HepG2 (cell line): Measurements from ENCODE around the gene RPS27A. TPM values are rescaled to one million over a fixed set of nuclear protein-coding genes. Genes with fewer than 3 reads are reported as not detected.

ENCODE experiments used
- AGO2 ChIP-seq: fragments of 200-400 bp; formaldehyde crosslinking; optimal IDR thresholded peaks from 2 replicates; pipeline ENCODE3; 2017; ENCODE audit warnings: mild to moderate bottlenecking, low read depth, low read length, moderate library complexity
- BRD4 ChIP-seq: sonication (generic); formaldehyde crosslinking; IDR thresholded peaks from 2 replicates; pipeline ENCODE4 v1.4.0; 2020; ENCODE audit warnings: missing genetic modification reagents
- GTF3A ChIP-seq: sonication (generic); formaldehyde crosslinking; conservative IDR thresholded peaks from 2 replicates; pipeline ENCODE4 v1.4.0; 2020; ENCODE audit warnings: mild to moderate bottlenecking, missing genetic modification reagents
- HOXD1 ChIP-seq: sonication (generic); formaldehyde crosslinking; IDR thresholded peaks from 2 replicates; pipeline ENCODE4 v1.5.0; 2020; ENCODE audit warnings: missing genetic modification reagents
- KAT2B ChIP-seq: fragments of 150-350 bp; IDR thresholded peaks from 2 replicates; pipeline ENCODE4 v1.6.1; 2014; ENCODE audit warnings: low read depth, low read length, borderline replicate concordance
- KLF12 ChIP-seq: sonication (generic); formaldehyde crosslinking; IDR thresholded peaks from 2 replicates; pipeline ENCODE4 v1.4.0; 2020; ENCODE audit warnings: missing genetic modification reagents, borderline replicate concordance
- NRL ChIP-seq: sonication (generic); formaldehyde crosslinking; IDR thresholded peaks from 2 replicates; pipeline ENCODE4 v1.5.0; 2020; ENCODE audit warnings: missing genetic modification reagents, mild to moderate bottlenecking, moderate library complexity, borderline replicate concordance
- RFXANK ChIP-seq: IDR thresholded peaks from 2 replicates; pipeline ENCODE4 v1.6.1; 2016
- SAP130 ChIP-seq: IDR thresholded peaks from 2 replicates; pipeline ENCODE4 v1.6.1; 2016; ENCODE audit warnings: low read depth
- SRSF1 ChIP-seq: fragments of 200-400 bp; formaldehyde crosslinking; optimal IDR thresholded peaks from 2 replicates; pipeline ENCODE3; 2017; ENCODE audit warnings: mild to moderate bottlenecking, low read depth, low read length, moderate library complexity
- TBP ChIP-seq: sonication (generic); formaldehyde crosslinking; IDR thresholded peaks from 2 replicates; pipeline ENCODE4 v1.5.0; 2020; ENCODE audit warnings: missing genetic modification reagents
- ZNF160 ChIP-seq: sonication (generic); formaldehyde crosslinking; IDR thresholded peaks from 2 replicates; pipeline ENCODE4 v1.8.0; 2022; ENCODE audit warnings: mild to moderate bottlenecking, inconsistent platforms, missing genetic modification reagents
- ZSCAN20 ChIP-seq: sonication (generic); formaldehyde crosslinking; IDR thresholded peaks from 2 replicates; pipeline ENCODE4 v1.4.0; 2020; ENCODE audit warnings: missing genetic modification reagents, mild to moderate bottlenecking, borderline replicate concordance
- ZSCAN29 ChIP-seq: sonication (generic); formaldehyde crosslinking; conservative IDR thresholded peaks from 2 replicates; pipeline ENCODE4 v1.4.0; 2020; ENCODE audit warnings: mild to moderate bottlenecking, missing genetic modification reagents
- polyA plus RNA-seq, 8 experiments: library from polyadenylated mRNA; depleted of rRNA in 3 of 8; stranded (reverse) in 7 of 8; unstranded in 1 of 8; fragments of >200 nt; fragmentation: Illumina TruSeq in 4 of 8; extraction: Trizol in 4 of 8; gene quantifications; 2 replicates each; pipeline versions ENCODE4 v1.2.1 to v1.2.3, GENCODE V29; 2011 to 2016; ENCODE audit warnings: low read depth in 4 of 8, missing spikeins in 1 of 8, mixed read lengths in 1 of 8; ENCODE audit not compliant: insufficient read depth in 1 of 8
- total RNA-seq, 5 experiments: library from RNA; depleted of rRNA; stranded (reverse); fragments of >200 nt; fragmentation: Illumina TruSeq; extraction: Trizol; gene quantifications; 2 replicates each; pipeline ENCODE4 v1.2.3, GENCODE V29; 2016; ENCODE audit warnings: low read depth in 1 of 5
- TF ChIP-seq, protein P1 (sequence below): sonication (generic); formaldehyde crosslinking; IDR thresholded peaks from 2 replicates; pipeline ENCODE4 v1.9.0; 2021; ENCODE audit warnings: missing genetic modification reagents, mild to moderate bottlenecking, borderline replicate concordance
- TF ChIP-seq, protein P2 (sequence below): sonication (generic); formaldehyde crosslinking; IDR thresholded peaks from 2 replicates; pipeline ENCODE4 v1.4.0; 2020; ENCODE audit warnings: mild to moderate bottlenecking, missing genetic modification reagents
- TF ChIP-seq, protein P3 (sequence below): sonication (generic); formaldehyde crosslinking; IDR thresholded peaks from 2 replicates; pipeline ENCODE4 v1.4.0; 2020; ENCODE audit warnings: missing genetic modification reagents, mild to moderate bottlenecking, borderline replicate concordance
- TF ChIP-seq, protein P4 (sequence below): sonication (generic); formaldehyde crosslinking; IDR thresholded peaks from 2 replicates; pipeline ENCODE4 v1.4.0; 2020; ENCODE audit warnings: low read depth, mild to moderate bottlenecking, missing genetic modification reagents
- TF ChIP-seq, protein P5 (sequence below): sonication (generic); formaldehyde crosslinking; conservative IDR thresholded peaks from 2 replicates; pipeline ENCODE4 v1.8.0; 2022; ENCODE audit warnings: mild to moderate bottlenecking, moderate library complexity, missing genetic modification reagents
- TF ChIP-seq, protein P6 (sequence below): sonication (generic); formaldehyde crosslinking; IDR thresholded peaks from 2 replicates; pipeline ENCODE4 v1.8.0; 2022; ENCODE audit warnings: missing genetic modification reagents, mild to moderate bottlenecking, inconsistent platforms, borderline replicate concordance

Gene RPS27A
- total and polyA plus RNA-seq, 2 of the 13 experiments (the other 11 are each of a cell fraction or from before 2014, with no cell fraction given), result 2,779 to 3,269 TPM

DNA sequence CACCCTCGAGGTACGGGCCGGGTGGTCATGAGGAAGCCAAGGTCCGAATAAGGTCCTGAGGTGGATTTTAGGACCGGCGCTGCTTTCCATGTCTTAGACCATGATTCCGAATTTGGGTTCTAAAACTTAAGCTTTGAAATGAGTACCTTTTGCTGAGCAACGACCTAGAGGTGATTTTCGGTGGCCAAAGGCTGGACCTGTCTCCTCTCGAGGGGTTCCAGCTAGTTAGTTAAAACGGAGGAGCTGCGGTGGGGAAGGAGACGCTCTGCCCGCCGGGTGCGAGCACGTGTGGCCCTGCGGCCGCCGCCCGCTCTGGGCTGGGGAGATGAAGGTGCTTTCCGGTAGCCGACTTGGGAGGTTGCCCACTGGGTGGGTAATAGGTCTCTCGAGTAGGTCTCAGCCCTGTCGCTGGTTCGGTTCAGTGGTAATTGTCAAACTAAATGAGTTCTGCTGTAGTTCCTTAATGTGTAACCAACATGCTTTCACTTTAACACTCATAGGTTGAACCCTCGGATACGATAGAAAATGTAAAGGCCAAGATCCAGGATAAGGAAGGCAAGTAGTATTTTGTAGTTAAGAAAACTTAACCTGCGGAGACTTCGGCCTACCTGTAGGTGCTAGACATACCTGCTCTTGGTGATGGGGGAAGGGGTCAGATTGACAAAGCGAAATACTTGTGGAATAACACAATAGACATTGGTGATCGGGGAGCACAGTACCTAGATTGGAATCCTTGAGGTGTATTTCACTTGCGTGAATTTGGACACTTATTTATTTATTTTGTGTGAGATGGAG, 572 bp downstream of the RPS27A start (continued):
- TF ChIP-seq, protein P1, sequence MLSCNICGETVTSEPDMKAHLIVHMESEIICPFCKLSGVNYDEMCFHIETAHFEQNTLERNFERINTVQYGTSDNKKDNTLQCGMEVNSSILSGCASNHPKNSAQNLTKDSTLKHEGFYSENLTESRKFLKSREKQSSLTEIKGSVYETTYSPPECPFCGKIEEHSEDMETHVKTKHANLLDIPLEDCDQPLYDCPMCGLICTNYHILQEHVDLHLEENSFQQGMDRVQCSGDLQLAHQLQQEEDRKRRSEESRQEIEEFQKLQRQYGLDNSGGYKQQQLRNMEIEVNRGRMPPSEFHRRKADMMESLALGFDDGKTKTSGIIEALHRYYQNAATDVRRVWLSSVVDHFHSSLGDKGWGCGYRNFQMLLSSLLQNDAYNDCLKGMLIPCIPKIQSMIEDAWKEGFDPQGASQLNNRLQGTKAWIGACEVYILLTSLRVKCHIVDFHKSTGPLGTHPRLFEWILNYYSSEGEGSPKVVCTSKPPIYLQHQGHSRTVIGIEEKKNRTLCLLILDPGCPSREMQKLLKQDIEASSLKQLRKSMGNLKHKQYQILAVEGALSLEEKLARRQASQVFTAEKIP (CRISPR knock-in tag), result no peak
- peak; percentile 82; the same call in 1 of the 2 replicates for TF ChIP-seq ZSCAN20 (CRISPR knock-in tag)
- TF ChIP-seq, protein P2, sequence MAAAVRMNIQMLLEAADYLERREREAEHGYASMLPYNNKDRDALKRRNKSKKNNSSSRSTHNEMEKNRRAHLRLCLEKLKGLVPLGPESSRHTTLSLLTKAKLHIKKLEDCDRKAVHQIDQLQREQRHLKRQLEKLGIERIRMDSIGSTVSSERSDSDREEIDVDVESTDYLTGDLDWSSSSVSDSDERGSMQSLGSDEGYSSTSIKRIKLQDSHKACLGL, result peak; percentile 48; the same call in 1 of the 2 replicates
- peak; percentile 16; the same call in 1 of the 2 replicates for TF ChIP-seq ZNF160 (CRISPR knock-in tag)
- TF ChIP-seq GTF3A (CRISPR knock-in tag), result peak; percentile 87; the same call in 1 of the 2 replicates
- TF ChIP-seq RFXANK (CRISPR knock-in tag), result no peak
- peak; percentile 97 for TF ChIP-seq AGO2
- 0 out of 2 replicates have a peak, but pooled peaks have one; percentile 30 for TF ChIP-seq BRD4 (CRISPR knock-in tag)
- no peak for TF ChIP-seq SRSF1
- TF ChIP-seq ZSCAN29 (CRISPR knock-in tag), result 0 out of 2 replicates have a peak, but pooled peaks have one; percentile 88
- TF ChIP-seq HOXD1, result peak; percentile 79; the same call in 1 of the 2 replicates
- 0 out of 2 replicates have a peak, but pooled peaks have one; percentile 64 for TF ChIP-seq KLF12 (CRISPR knock-in tag)
- TF ChIP-seq SAP130 (CRISPR knock-in tag), result peak; percentile 11
- TF ChIP-seq, protein P3, sequence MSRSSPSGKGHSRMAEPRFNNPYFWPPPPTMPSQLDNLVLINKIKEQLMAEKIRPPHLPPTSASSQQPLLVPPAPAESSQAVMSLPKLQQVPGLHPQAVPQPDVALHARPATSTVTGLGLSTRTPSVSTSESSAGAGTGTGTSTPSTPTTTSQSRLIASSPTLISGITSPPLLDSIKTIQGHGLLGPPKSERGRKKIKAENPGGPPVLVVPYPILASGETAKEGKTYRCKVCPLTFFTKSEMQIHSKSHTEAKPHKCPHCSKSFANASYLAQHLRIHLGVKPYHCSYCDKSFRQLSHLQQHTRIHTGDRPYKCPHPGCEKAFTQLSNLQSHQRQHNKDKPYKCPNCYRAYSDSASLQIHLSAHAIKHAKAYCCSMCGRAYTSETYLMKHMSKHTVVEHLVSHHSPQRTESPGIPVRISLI (CRISPR knock-in tag), result 0 out of 2 replicates have a peak, but pooled peaks have one; percentile 49
- TF ChIP-seq NRL (CRISPR knock-in tag), result peak; percentile 31; the same call in 1 of the 2 replicates
- TF ChIP-seq, protein P4, sequence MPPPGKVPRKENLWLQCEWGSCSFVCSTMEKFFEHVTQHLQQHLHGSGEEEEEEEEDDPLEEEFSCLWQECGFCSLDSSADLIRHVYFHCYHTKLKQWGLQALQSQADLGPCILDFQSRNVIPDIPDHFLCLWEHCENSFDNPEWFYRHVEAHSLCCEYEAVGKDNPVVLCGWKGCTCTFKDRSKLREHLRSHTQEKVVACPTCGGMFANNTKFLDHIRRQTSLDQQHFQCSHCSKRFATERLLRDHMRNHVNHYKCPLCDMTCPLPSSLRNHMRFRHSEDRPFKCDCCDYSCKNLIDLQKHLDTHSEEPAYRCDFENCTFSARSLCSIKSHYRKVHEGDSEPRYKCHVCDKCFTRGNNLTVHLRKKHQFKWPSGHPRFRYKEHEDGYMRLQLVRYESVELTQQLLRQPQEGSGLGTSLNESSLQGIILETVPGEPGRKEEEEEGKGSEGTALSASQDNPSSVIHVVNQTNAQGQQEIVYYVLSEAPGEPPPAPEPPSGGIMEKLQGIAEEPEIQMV (CRISPR knock-in tag), result 0 out of 2 replicates have a peak, but pooled peaks have one; percentile 24
- TF ChIP-seq, protein P5, sequence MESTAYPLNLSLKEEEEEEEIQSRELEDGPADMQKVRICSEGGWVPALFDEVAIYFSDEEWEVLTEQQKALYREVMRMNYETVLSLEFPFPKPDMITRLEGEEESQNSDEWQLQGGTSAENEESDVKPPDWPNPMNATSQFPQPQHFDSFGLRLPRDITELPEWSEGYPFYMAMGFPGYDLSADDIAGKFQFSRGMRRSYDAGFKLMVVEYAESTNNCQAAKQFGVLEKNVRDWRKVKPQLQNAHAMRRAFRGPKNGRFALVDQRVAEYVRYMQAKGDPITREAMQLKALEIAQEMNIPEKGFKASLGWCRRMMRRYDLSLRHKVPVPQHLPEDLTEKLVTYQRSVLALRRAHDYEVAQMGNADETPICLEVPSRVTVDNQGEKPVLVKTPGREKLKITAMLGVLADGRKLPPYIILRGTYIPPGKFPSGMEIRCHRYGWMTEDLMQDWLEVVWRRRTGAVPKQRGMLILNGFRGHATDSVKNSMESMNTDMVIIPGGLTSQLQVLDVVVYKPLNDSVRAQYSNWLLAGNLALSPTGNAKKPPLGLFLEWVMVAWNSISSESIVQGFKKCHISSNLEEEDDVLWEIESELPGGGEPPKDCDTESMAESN (CRISPR knock-in tag), result 0 out of 2 replicates have a peak, but pooled peaks have one; percentile 9
- no peak for TF ChIP-seq KAT2B
- TF ChIP-seq, protein P6, sequence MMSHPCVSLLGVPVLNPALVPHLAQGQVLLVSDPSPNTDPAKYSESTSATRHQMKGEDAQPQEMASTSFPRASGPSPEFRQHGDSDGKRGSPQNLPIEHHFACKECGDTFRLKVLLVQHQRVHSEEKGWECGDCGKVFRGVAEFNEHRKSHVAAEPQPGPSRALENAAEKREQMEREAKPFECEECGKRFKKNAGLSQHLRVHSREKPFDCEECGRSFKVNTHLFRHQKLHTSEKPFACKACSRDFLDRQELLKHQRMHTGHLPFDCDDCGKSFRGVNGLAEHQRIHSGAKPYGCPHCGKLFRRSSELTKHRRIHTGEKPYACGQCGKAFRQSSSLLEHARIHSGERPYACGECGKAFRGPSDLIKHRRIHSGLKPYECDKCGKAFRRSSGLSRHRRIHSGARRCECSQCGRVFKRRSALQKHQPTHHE (CRISPR knock-in tag), result peak; percentile 20; the same call in 1 of the 2 replicates
- no peak for TF ChIP-seq TBP
